Ishikawa (cell line): ENCODE results near the gene DNER.

Experiments
- CEBPB ChIP-seq: IDR thresholded peaks from 2 replicates; pipeline ENCODE4 v1.6.1; 2012
- CREB1 ChIP-seq: IDR thresholded peaks from 2 replicates; pipeline ENCODE4 v1.6.1; 2012; ENCODE audit warnings: low read depth
- EGR1 ChIP-seq: IDR thresholded peaks from 2 replicates; pipeline ENCODE4 v1.6.1; 2012
- EP300 ChIP-seq: IDR thresholded peaks from 2 replicates; pipeline ENCODE4 v1.6.1; 2012; ENCODE audit warnings: borderline replicate concordance
- NFIC ChIP-seq: IDR thresholded peaks from 2 replicates; pipeline ENCODE4 v1.6.1; 2012
- TAF1 ChIP-seq: IDR thresholded peaks from 2 replicates; pipeline ENCODE4 v1.6.1; 2012; ENCODE audit warnings: low read depth, mild to moderate bottlenecking
- TEAD4 ChIP-seq: IDR thresholded peaks from 2 replicates; pipeline ENCODE4 v1.6.1; 2012
- YY1 ChIP-seq: IDR thresholded peaks from 2 replicates; pipeline ENCODE4 v1.6.1; 2012; ENCODE audit warnings: low read depth
- ZBTB7A ChIP-seq: IDR thresholded peaks from 2 replicates; pipeline ENCODE4 v1.6.1; 2012; ENCODE audit warnings: low read depth
- TF ChIP-seq, protein P1 (sequence below): IDR thresholded peaks from 2 replicates; pipeline ENCODE4 v1.6.1; 2012
- TF ChIP-seq, protein P2 (sequence below): IDR thresholded peaks from 2 replicates; pipeline ENCODE4 v1.6.1; 2012; ENCODE audit warnings: low read depth, mild to moderate bottlenecking

DNA sequence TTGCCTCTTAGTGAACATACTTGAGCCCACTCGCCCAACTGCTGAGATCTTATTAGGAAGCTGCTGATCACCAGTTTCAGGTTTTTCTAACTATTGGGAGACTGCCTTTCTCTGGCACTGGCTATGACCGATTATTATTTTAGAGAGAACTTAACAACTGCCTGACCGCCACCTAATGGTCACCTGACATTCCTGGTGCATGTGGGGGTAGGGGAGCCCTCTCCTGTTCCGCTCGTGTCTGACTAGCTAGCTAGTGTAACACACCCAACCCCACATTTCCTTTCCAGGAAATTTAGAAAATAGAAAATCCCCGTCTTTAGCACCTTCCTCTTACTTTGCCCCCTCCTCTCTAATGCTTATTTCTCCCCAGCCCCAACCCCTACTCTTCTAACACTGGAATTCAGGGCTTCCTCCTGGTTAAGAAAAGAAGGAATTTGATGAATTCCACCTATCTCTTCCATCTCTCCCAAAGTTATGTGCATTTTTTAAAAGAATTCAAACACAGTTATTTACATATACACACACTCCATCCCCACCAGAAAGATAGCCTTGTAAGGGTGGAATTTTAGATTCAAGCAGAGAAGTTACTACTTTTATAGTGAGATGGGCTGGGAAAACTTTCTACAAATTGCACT lies 19.4 kb upstream of the DNER start:
- no peak for TF ChIP-seq EP300
- TF ChIP-seq TEAD4, result no peak
- TF ChIP-seq, protein P1, sequence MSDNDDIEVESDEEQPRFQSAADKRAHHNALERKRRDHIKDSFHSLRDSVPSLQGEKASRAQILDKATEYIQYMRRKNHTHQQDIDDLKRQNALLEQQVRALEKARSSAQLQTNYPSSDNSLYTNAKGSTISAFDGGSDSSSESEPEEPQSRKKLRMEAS, result no peak
- TF ChIP-seq, protein P2, sequence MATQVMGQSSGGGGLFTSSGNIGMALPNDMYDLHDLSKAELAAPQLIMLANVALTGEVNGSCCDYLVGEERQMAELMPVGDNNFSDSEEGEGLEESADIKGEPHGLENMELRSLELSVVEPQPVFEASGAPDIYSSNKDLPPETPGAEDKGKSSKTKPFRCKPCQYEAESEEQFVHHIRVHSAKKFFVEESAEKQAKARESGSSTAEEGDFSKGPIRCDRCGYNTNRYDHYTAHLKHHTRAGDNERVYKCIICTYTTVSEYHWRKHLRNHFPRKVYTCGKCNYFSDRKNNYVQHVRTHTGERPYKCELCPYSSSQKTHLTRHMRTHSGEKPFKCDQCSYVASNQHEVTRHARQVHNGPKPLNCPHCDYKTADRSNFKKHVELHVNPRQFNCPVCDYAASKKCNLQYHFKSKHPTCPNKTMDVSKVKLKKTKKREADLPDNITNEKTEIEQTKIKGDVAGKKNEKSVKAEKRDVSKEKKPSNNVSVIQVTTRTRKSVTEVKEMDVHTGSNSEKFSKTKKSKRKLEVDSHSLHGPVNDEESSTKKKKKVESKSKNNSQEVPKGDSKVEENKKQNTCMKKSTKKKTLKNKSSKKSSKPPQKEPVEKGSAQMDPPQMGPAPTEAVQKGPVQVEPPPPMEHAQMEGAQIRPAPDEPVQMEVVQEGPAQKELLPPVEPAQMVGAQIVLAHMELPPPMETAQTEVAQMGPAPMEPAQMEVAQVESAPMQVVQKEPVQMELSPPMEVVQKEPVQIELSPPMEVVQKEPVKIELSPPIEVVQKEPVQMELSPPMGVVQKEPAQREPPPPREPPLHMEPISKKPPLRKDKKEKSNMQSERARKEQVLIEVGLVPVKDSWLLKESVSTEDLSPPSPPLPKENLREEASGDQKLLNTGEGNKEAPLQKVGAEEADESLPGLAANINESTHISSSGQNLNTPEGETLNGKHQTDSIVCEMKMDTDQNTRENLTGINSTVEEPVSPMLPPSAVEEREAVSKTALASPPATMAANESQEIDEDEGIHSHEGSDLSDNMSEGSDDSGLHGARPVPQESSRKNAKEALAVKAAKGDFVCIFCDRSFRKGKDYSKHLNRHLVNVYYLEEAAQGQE, result no peak
- TF ChIP-seq TAF1, result no peak
- TF ChIP-seq NFIC, result no peak
- no peak for TF ChIP-seq CEBPB
- no peak for TF ChIP-seq ZBTB7A
- TF ChIP-seq YY1, result no peak
- TF ChIP-seq CREB1, result no peak
- no peak for TF ChIP-seq EGR1
